Stimulated activated naive CD8-positive, alpha-beta T cell treated with anti-CD3 and anti-CD28 coated beads, Interleukin-15, Interleukin-2, amounts not matched to agents 100 U/mL and 50 U/mL, for 24 hours (primary cell): ENCODE results near the gene PROK1.
"Not testable (repeated sequence)": the region's sequence is repeated elsewhere in the genome, so short reads cannot be mapped to it uniquely, and the experiment has no call there.

Experiments
- ATAC-seq: fragments of 150-1000 bp; cut with Tn5 transposase; one replicate; pipeline ENCODE4 v1.10.0; 2021
- DNase-seq: peaks from one replicate; pipeline ENCODE4 v3.0.0; 2021

PROK1 gene

GRCh38 chr1:110450929-110451328, at the start of gene PROK1:
Gene PROK1, plus strand, starts transcription at chr1:110451149. Its CDS starts 68 bp downstream, at chr1:110451217.
- DNase-seq = no peak
- ATAC-seq = no peak

DNA sequence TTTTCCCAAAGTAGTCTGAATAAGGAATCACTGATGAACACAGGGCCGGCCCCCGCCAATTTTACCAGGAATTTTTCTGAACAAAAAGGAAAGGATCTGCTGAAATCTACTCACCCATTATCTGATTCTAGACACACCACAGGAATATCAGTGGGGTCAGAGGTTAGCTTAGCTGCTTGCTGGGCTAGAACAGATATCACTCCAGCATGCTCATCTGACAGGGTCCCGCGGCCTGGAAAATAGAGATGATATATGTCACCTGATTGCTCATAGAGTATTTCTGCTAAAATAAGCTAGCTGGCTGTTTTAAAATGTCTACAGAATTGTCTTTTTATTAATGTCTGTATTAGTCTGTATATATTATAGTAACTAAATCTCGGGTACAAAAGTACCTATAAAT, 47.1 kb upstream of the PROK1 start:
- no peak for ATAC-seq
- DNase-seq = no peak

DNA sequence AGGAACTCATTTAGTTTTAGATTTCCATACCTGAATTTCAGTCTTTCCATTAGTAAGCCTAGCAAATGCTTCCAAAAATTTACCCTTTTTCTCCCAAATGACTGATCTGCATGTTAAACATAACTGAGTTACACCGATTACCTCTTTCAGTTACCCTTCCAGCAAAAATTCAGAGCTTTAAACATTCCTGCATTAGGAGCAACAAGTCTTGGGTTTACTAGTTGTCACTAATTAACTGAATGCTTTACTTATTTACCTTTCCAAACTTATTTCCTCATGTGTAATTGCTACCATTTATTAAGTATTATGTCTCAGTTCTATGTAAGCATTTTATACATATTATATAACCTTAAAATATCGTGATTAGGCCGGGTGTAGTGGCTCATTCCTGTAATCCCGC, 46.5 kb upstream of the PROK1 start:
- DNase-seq (no peak), ATAC-seq (no peak)

GRCh38 chr1:110406407-110406806, 44.5 kb upstream of the PROK1 start:
- not testable (repeated sequence) for DNase-seq, ATAC-seq

DNA sequence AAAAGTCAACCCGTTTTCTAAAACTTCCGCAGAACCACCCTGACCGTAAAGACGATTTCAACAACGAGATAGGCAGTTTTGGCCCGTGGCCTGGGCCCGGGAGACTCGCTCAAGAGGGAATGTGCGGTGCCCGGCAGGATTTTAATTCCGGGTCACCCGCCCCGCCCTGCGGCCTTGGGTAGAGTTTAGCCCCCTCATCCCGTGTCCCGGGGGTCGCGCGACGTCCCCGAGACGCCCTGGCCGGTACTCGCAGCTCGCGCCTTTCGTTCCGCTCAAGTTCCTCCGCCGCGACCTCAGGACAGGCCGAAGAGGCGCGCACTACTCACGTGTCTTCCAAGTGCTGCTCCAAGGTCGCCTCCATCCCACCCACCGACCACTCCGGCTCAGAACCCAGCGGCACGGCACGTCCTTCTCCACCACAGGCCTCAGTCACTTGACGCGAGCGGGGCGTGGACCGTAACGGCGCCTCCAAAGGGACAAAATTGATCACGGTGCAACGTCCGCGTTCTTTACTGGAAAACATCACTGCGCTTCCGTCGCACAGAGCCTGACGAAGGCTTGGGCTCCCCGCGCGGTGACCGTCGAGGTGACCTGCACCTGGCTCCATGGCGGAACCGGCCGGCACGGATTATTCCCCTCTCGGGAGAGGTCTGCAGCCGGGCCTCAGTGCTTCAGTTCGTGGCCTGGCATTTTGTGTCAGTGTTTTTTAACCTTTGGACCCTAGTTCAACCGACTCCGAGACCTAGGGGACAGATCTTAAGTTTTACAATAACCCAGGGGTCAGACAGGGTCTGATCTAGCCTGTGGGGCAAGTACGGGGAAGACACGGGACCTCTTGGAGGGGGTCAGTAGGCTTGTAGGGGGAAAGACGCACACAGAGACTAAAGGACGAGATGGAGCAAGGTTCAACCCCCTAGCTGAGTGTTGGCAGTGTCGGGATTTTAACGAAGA, 43.4 kb upstream of the PROK1 start, which contains the start of gene LAMTOR5:
Gene LAMTOR5 (minus strand): TSS at position 435 of the 951 bp plus-strand sequence. CDS start 74 bp downstream, at position 361.
- peak; percentile 96 for ATAC-seq
- peak; percentile 92 for DNase-seq

- ATAC-seq (no peak), DNase-seq (no peak)
These were observed 42.5 kb upstream of the PROK1 start for GRCh38 chr1:110408488-110408887.

- ATAC-seq (no peak), DNase-seq (no peak)
These were observed 41.6 kb upstream of the PROK1 start for GRCh38 chr1:110409316-110409715.

GRCh38 chr1:110411173-110411735, 39.7 kb upstream of the PROK1 start:
- ATAC-seq = no peak
- no peak for DNase-seq

GRCh38 chr1:110412576-110412975, 38.4 kb upstream of the PROK1 start:
- DNase-seq (peak; percentile 57), ATAC-seq (peak; percentile 74)

DNA sequence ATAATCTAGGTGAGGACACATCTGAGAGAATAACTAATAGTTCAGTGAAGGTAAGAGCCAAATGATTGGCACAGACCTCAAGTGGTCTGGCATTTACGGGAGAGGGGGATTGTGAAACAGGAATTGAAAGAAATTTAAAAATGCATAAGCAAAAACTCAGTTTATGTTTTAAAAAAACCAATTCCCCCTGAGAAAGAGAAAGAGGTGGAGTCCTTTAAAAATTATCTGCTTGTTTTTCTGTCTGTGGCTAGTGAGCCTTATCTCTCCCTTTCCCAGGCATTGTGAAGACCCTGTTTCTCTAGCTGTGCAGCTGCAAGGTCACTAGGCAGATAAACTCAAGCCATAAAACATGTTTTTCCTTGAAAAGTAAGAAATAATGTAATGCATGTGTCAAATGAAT, 37.9 kb upstream of the PROK1 start:
- ATAC-seq = not testable (repeated sequence)

GRCh38 chr1:110418729-110419128, 32.2 kb upstream of the PROK1 start:
- DNase-seq = no peak
- ATAC-seq = no peak

More for the DNA sequence above, 37.9 kb upstream of the PROK1 start:
- not testable (repeated sequence) for DNase-seq

DNA sequence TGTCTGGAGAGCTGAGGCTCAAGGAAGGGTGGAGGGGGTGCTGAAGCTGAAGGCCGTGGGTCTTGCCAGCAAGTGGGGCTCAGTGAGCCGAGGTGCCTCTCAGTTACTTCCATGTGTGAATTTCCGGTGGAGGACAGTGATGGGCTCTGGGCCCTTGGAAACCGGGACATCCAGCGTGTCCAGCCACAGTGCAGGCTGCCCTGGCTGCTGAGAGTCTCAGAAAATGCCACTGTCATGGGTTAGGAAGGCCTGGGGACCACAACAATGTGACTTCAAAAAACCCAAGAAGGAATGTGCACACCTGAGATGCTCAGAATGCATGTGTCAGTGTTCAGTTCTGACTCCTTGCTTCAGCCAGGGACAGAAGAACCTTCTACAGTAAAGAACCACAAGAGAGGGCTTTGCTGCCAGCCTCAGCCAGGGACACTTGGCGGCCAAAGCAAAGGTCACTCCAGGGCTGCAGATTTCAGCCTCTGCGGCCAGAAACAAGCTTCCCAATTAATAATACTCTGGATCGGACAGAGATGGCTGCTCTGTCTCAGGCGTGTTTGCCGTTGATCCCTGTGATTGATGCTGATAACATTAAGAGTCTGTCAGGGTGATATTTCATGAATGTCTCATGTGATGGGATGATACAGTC, 30.8 kb upstream of the PROK1 start:
- ATAC-seq (no peak), DNase-seq (no peak)

DNA sequence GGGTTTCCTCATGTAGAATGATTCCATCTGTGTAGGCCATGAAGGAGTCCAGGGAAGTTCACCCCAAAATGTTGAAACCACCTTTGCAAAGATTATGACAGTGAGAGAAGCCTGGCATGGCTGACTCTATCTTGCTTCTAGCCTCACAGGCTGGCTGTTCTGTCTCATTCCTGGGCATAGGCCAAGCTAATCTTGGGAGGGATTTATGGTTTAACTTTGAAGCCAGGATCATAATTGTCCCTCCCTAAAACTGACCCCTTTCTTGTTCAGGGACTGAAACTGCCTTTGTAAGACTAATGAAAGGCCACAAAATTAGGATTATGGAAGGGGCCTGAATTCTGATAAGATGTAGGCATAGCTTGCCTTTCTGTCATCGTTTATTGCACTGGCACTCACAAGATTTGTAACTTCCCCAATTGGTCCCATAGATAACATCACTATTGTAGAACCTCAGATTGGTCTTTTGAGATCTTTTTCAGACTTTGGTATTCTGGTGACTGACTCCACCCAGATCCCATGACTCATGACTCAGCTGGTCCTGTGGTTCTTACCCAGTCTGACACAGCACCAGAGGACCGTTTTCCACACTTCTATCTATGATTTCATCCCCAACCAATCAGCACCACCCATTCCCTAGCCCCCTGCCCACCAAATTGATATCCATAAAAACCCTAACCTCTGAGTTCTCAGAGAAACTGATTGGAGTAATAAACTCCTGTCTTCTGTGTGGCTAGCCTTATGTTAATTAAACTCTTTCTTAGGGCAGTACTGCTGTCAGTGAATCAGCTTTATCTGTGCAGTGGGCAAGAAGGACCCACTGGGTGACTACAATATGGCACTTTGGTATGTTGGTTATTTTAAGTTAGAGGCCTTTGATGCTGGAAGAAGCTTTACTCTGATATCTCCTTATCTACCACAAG, 29.8 kb upstream of the PROK1 start:
- no peak for DNase-seq
- ATAC-seq = peak; percentile 65

GRCh38 chr1:110424699-110425611, 26.0 kb upstream of the PROK1 start:
- DNase-seq (no peak), ATAC-seq (no peak)

DNA sequence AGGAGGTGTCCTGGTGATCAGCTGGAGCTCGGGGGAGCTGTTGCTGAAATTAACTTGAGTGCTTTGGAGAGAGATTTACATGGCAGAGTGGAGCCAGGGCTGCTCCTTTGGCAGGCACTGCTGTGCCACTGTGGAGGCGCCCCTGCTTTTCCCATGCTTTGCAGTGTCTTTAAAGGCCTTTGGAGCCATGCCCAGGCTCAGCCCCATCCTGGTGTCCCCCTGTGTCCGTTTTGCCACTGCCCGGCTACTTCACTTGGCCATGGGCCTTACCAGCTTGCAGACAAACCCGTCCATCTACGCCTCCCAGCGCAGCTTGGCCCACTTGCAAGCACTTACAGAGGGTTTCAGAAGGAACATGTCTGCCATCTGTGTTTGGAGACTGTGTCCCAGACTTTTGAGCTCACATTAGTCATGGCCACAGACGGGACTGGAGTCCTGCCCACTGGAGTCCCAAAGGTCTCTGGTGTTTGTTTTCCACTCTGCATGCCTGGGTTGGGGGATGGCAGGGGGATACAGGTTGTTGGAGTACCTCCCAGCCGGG, 25.3 kb upstream of the PROK1 start:
- DNase-seq = no peak
- no peak for ATAC-seq

- DNase-seq (no peak), ATAC-seq (no peak)
These were observed 24.1 kb upstream of the PROK1 start for GRCh38 chr1:110426854-110427253.

DNA sequence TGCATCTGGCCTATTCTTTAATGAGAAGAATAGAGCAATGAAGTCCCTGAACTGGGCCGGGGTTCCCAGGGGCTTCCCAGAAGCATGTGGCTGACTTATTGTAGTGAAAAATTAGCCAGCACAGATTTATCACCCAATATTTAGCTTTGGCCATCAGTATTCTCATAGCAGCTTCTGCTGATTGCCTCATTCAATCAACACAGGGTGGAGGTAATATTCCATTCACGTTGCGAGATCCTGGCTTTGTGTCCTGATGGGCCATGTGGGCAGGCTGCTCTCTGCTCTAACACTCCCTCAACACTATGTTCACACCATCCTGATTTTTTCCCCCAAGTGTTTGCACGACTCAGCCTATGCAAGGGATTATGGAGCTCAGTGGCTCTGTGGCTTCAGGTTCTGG, 22.0 kb upstream of the PROK1 start:
- DNase-seq (no peak), ATAC-seq (no peak)

DNA sequence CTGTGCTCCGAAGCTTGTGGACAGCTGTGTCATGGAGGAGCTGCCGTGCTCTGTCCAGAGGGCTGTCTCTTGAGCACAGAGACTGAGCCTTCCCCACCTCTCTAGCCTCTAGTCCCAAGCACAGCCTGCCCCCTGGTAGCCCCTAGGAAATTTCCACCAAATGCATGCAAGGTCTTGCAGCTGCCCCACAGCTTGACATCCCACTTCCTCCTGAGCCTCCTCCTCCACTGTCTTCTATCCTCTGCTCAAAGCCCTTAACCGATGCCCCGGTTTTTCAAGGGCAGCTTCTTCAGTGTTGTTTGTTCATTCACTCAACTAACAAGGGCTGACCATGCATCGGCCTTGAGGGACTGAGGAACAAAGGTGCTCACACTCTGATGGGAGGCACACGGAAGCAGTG, 20.6 kb upstream of the PROK1 start:
- no peak for ATAC-seq

GRCh38 chr1:110430901-110431300, 20.0 kb upstream of the PROK1 start:
- DNase-seq = no peak
- ATAC-seq = no peak

More for the DNA sequence above, 20.6 kb upstream of the PROK1 start:
- no peak for DNase-seq

GRCh38 chr1:110433213-110433612, 17.7 kb upstream of the PROK1 start:
- ATAC-seq (no peak), DNase-seq (no peak)
